ENCODE results near the gene INO80D. TPM values are rescaled to one million over a fixed set of nuclear protein-coding genes. Genes with fewer than 3 reads are reported as not detected.
"Not testable (repeated sequence)": the region's sequence is repeated elsewhere in the genome, so short reads cannot be mapped to it uniquely, and the experiment has no call there.

INO80D gene
- total and polyA plus RNA-seq, 2 of the 13 experiments (the other 11 are each of a cell fraction or from before 2014, with no cell fraction given): 7.6 to 7.9 TPM

DNA sequence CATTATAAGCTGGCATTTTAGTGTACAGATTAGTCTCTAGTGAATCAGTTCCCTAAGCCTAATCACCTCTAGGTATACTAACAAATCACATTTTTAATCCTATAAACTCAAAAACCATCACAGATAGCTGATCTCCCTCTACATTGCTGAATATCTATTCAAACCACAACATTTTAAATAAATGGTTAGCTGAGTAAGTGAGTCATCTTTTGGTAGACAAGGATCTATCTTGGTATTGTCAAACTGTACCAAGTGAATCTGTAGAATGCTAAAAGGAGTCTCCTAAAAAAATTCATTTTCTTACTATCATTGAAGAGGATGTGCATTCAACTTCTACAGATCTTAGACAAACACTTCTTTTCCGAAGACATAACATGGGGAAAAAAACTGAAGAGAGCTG lies 40.7 kb downstream of the INO80D start:
- peaks cover 2% of the 10 kb centered on the region for H3K79me2 ChIP-seq (ENCODE audit: insufficient read depth, low read length)
- H3K27me3 ChIP-seq (ENCODE audit: control insufficient read depth in 1 of 2, insufficient read depth in 2 of 2, low read length in 2 of 2): no peaks in the 10 kb centered on the region
- H2AFZ ChIP-seq (ENCODE audit: low read length): no peak overlapping the region
- no peak for ATAC-seq
- no peaks in the 10 kb centered on the region for H4K20me1 ChIP-seq (ENCODE audit: insufficient read depth, low read length)
- no peak for DNase-seq (ENCODE audit: low spot score)
- 91% methylated on average over 1 of the region's 1 CpG for WGBS (ENCODE audit: low lambda C conversion rate)
- H3K36me3 ChIP-seq (replicated peaks in 1 of 2; ENCODE audit: control insufficient read depth in 1 of 2, insufficient read depth in 2 of 2, low read length in 2 of 2): peaks cover 7 to 61% of the 10 kb centered on the region in 2 experiments
- TF ChIP-seq RBAK (CRISPR knock-in tag; IDR thresholded peaks at IDR 0.05) (no peak), SMYD3 (CRISPR knock-in tag; IDR thresholded peaks at IDR 0.05) (no peak), RAD21 (CRISPR knock-in tag; IDR thresholded peaks at IDR 0.05) (no peak), ZNF607 (CRISPR knock-in tag; IDR thresholded peaks at IDR 0.05; ENCODE audit: borderline replicate concordance) (no peak)
- no peak overlapping the region for H3K9ac ChIP-seq (ENCODE audit: insufficient read depth, low read depth, low read length)
- ChIA-PET CTCF (ENCODE audit: low intra/inter-chr PET ratio, low total read pairs) (no interaction called here), POLR2A (no interaction called here)
- BruUV-seq (replicated peaks): no TSS peak
- H3K27ac ChIP-seq (ENCODE audit: extremely low read length, insufficient read depth, low read length): no peak overlapping the region
- H3K4me2 ChIP-seq (ENCODE audit: low read depth, low read length): no peak overlapping the region
- H3K4me3 ChIP-seq (replicated peaks in 1 of 3; ENCODE audit: insufficient read depth in 1 of 3, low read depth in 2 of 3, low read length in 3 of 3): no peak overlapping the region
- no peak for FAIRE-seq
- in situ Hi-C loops (cut with HindIII; ENCODE audit: extremely low pct_ligation_motif_present, low pct_unique_long_range_greater_than_20kb): no loop called here
- H3K9me3 ChIP-seq (ENCODE audit: low read length): no peaks in the 10 kb centered on the region
- no peaks in the 10 kb centered on the region for H3K4me1 ChIP-seq (ENCODE audit: insufficient read depth, low read length)
- intact Hi-C loops (cut with micrococcal nuclease; ENCODE audit: unreplicated experiment): no loop called here

DNA sequence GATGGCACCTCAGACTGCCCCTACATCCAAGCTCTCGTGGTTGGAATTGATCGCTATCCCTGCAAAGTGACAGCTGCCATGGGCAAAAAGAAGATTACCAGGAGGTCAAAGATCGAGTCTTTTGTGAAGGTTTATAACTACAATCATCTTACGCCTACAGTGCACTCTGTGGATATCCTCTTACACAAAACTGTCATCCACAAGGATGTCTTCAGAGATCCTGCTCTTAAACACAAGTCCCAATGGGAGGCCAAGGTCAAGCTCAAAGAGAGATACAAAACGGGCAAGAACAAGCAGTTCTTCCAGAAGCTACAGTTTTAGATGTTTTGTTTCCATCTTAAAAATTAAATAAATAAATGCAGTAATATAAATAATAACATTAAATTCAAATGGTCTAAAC lies 45.4 kb downstream of the INO80D start:
- 96% methylated on average over 5 of the region's 5 CpGs for WGBS (ENCODE audit: low lambda C conversion rate)

DNA sequence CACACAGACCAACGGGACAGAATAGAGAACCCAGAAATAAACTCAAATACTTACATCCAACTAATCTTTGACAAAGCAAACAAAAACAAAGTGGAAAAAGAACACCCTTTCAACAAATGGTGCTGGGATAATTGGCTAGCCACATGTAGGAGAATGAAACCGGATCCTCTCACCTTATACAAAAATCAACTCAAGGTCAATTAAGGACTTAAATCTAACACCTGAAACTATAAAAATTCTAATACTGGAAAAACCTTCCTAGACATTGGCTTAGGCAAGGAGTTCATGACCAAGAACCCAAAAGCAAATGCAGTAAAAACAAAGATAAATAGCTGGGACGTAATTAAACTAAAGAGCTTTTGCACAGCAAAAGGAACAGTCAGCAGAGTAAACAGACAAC lies 50.6 kb downstream of the INO80D start:
- H3K4me2 ChIP-seq (ENCODE audit: low read depth, low read length); H3K4me3 ChIP-seq (replicated peaks in 1 of 3; ENCODE audit: insufficient read depth in 1 of 3, low read depth in 2 of 3, low read length in 3 of 3); H3K27me3 ChIP-seq (ENCODE audit: control insufficient read depth in 1 of 2, insufficient read depth in 2 of 2, low read length in 2 of 2); BruUV-seq (replicated peaks); H3K9ac ChIP-seq (ENCODE audit: insufficient read depth, low read depth, low read length); intact Hi-C loops (cut with micrococcal nuclease; ENCODE audit: unreplicated experiment); CTCF ChIA-PET (ENCODE audit: low intra/inter-chr PET ratio, low total read pairs); H3K9me3 ChIP-seq (ENCODE audit: low read length); H3K4me1 ChIP-seq (ENCODE audit: insufficient read depth, low read length); ATAC-seq; POLR2A ChIA-PET; DNase-seq (ENCODE audit: low spot score); FAIRE-seq; H4K20me1 ChIP-seq (ENCODE audit: insufficient read depth, low read length); H2AFZ ChIP-seq (ENCODE audit: low read length); H3K27ac ChIP-seq (ENCODE audit: extremely low read length, insufficient read depth, low read length); in situ Hi-C loops (cut with HindIII; ENCODE audit: extremely low pct_ligation_motif_present, low pct_unique_long_range_greater_than_20kb): not testable (repeated sequence)
- 96% methylated on average over 3 of the region's 3 CpGs for WGBS (ENCODE audit: low lambda C conversion rate)
- Histone ChIP-seq H3K79me2 (ENCODE audit: insufficient read depth, low read length) (peaks cover 17% of the 10 kb centered on the region), H3K36me3 (replicated peaks in 1 of 2; ENCODE audit: control insufficient read depth in 1 of 2, insufficient read depth in 2 of 2, low read length in 2 of 2) (peaks cover 14 to 34% of the 10 kb centered on the region in 2 experiments)

More for the DNA sequence above, 45.4 kb downstream of the INO80D start:
- Histone ChIP-seq H3K27me3 (ENCODE audit: control insufficient read depth in 1 of 2, insufficient read depth in 2 of 2, low read length in 2 of 2) (no peaks in the 10 kb centered on the region), H3K4me2 (ENCODE audit: low read depth, low read length) (no peak overlapping the region), H3K4me1 (ENCODE audit: insufficient read depth, low read length) (no peaks in the 10 kb centered on the region), H3K9ac (ENCODE audit: insufficient read depth, low read depth, low read length) (no peak overlapping the region), H4K20me1 (ENCODE audit: insufficient read depth, low read length) (no peaks in the 10 kb centered on the region), H2AFZ (ENCODE audit: low read length) (no peak overlapping the region), H3K27ac (ENCODE audit: extremely low read length, insufficient read depth, low read length) (no peak overlapping the region), H3K4me3 (replicated peaks in 1 of 3; ENCODE audit: insufficient read depth in 1 of 3, low read depth in 2 of 3, low read length in 3 of 3) (no peak overlapping the region), H3K9me3 (ENCODE audit: low read length) (no peaks in the 10 kb centered on the region), H3K79me2 (ENCODE audit: insufficient read depth, low read length) (peaks cover 2% of the 10 kb centered on the region), H3K36me3 (replicated peaks in 1 of 2; ENCODE audit: control insufficient read depth in 1 of 2, insufficient read depth in 2 of 2, low read length in 2 of 2) (peaks cover 12 to 55% of the 10 kb centered on the region in 2 experiments)
- ChIA-PET POLR2A (no interaction called here), CTCF (ENCODE audit: low intra/inter-chr PET ratio, low total read pairs) (no interaction called here)
- DNase-seq (ENCODE audit: low spot score) (no peak), FAIRE-seq (no peak), ATAC-seq (no peak)
- intact Hi-C loops (cut with micrococcal nuclease; ENCODE audit: unreplicated experiment) (no loop called here), in situ Hi-C loops (cut with HindIII; ENCODE audit: extremely low pct_ligation_motif_present, low pct_unique_long_range_greater_than_20kb) (no loop called here)
- no TSS peak for BruUV-seq (replicated peaks)
- TF ChIP-seq, protein P1, sequence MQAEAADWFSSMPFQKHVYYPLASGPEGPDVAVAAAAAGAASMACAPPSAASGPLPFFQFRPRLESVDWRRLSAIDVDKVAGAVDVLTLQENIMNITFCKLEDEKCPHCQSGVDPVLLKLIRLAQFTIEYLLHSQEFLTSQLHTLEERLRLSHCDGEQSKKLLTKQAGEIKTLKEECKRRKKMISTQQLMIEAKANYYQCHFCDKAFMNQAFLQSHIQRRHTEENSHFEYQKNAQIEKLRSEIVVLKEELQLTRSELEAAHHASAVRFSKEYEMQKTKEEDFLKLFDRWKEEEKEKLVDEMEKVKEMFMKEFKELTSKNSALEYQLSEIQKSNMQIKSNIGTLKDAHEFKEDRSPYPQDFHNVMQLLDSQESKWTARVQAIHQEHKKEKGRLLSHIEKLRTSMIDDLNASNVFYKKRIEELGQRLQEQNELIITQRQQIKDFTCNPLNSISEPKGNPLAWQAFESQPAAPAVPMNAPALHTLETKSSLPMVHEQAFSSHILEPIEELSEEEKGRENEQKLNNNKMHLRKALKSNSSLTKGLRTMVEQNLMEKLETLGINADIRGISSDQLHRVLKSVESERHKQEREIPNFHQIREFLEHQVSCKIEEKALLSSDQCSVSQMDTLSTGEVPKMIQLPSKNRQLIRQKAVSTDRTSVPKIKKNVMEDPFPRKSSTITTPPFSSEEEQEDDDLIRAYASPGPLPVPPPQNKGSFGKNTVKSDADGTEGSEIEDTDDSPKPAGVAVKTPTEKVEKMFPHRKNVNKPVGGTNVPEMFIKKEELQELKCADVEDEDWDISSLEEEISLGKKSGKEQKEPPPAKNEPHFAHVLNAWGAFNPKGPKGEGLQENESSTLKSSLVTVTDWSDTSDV (CRISPR knock-in tag; IDR thresholded peaks at IDR 0.05): no peak
- TF ChIP-seq IRF2 (CRISPR knock-in tag; IDR thresholded peaks at IDR 0.05) (no peak), MBNL3 (CRISPR knock-in tag; conservative IDR thresholded peaks at IDR 0.05) (no peak), NCOA1 (CRISPR knock-in tag; IDR thresholded peaks at IDR 0.05) (no peak), NRL (CRISPR knock-in tag; IDR thresholded peaks at IDR 0.05; ENCODE audit: borderline replicate concordance) (no peak)

Data from HepG2 (cell line).